ENCODE data around the gene GRB2.
"Not testable (repeated sequence)": the region's sequence is repeated elsewhere in the genome, so short reads cannot be mapped to it uniquely, and the experiment has no call there.

GRB2 gene

DNA sequence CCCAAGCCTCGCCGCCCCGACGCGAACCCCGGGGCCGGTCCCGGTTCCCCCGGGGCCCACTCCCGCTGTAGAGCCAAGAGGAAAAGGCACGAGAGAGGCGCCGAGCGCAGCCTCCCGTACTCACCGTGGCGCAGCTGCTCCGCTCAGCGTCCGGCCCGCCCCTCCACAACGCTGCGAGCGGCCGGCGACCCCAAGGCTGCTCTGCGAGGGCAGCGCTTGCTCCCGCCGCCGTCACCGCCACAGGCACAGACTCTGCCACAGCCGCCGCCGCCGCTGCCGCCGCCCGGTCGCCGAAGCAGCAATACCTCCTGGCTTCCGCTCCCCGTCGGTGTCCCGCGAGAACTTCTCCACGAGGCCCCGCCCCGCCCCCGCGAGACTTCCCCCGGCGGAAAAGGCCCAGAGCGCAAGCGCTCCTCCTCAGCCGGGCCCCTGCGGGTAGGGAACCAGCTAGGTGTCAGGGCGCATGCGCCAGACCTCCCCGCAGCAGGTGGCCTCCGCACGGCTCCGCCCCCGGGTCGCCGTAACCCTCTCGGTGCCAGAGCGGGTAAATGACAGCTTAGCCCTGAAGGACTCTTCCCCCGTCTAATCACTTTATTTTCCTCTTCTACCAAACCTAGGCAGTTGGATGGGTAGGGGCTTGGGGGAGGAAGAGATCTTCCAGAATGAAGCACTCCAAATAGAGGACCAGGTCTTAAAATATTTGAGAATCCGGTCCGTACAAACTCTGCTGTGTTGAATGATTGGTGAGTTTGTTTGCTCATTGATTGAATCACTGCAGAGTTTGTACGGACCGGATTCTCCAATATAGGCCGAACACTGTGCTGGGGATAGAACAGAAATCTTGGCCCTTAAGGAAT lies at the start of gene GRB2:
Gene GRB2, minus strand, starts transcription at position 314 of the 857 bp plus-strand sequence. CDS start 12,050 bp downstream, outside the sequence.
- DNase-seq: peak; percentile 99 to 100 (median 99)

- DNase-seq: not testable (repeated sequence)
Measured at GRCh38 chr17:75454672-75455071, 49.2 kb upstream of the GRB2 start.

DNA sequence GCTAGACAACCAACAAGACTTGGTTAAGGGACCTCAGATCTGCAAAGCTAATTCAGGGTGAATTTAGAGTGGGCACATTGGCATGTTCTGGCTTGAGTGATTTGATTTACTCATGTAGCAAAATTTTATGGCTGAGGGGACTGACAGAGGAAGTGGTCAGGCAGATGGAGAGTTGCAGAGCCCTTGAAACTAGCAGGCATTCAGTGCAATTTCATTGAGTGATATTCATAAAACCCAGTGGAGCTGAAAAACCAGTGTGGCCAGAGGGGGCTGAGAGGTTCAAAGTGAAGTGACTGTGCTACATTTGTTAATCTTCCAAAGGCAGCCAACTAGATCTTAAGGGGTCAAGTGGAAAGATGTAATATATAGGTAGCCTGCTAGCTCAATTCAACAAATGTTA lies 48.7 kb upstream of the GRB2 start:
- no peak for DNase-seq

DNA sequence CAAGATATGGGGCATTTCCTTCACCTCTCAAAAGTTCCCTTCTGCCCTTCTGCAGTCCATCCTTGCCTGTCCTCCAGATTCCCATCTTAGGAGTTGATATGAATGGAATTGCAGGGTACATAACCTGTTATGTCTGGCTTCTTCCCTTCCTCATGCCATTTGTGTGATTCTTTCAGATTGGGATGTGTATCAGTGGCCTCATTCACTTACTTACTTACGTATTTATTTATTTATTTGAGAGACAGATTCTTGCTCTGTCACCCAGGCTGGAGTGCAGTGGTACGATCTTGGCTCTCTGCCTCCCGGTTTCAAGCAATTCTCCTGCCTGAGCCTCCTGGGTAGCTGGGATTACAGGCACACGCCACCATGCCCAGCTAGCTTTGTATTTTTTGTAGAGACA lies 44.8 kb upstream of the GRB2 start:
- DNase-seq: no peak

GRCh38 chr17:75447951-75448856 lies 42.7 kb upstream of the GRB2 start:
- no peak for DNase-seq

DNA sequence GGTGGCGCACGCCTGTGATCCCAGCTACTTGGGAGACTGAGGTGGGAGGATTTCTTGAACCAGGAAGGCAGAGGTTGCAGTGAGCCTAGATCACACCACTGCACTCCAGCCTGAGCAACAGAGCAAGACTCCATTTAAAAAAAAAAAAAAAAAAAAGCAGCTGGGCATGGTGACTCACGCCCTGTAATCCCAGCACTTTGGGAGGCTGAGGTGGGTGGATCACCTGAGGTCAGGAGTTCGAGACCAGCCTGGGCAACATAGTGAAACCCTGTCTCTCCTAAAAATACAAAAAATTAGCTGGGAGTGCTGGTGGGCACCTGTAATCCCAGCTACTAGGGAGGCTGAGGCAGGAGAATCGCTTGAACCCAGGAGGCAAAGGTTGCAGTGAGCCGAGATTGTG lies 40.4 kb upstream of the GRB2 start:
- not testable (repeated sequence) for DNase-seq

DNA sequence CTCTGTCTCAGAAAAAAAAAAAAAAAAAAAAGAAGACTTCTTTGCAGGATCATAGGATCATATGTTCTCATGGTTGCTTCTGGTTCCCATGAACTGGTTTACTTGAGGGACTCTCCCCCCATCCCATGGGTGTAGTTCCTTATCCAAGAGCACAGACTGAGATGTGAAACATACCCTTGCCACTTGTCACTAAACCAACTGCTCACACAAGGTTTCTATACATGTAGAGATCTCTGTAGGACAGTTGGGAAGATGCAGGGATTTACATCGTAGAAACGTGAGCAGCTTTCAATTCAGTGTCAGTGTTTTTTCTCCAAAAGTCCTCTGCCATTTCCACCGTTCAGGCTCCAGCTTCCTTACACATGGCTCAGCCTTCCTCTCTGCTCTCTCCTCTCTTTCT lies 39.8 kb upstream of the GRB2 start:
- no peak for DNase-seq

- no peak for DNase-seq
Measured at GRCh38 chr17:75442168-75443103, 37.0 kb upstream of the GRB2 start.

- DNase-seq: no peak
Measured at GRCh38 chr17:75440738-75441448, 35.4 kb upstream of the GRB2 start.

DNA sequence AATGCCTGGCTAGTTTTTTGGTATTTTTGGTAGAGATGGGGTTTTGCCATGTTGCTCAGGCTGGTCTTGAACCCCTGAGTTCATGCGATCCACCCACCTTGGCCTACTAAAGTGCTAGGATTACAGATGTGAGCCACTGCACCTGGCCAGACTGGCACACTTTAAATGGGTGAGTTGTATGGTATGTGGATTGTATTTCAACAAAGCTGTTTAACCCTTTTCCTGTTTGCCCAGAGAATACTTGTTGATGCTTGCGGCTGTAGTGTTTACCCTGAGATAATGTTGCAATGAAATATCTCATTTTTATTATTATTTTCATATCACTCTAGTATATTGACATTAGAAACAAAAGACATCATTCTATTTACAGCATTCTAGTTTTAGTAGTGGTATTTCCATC lies 33.8 kb upstream of the GRB2 start:
- no peak for DNase-seq

GRCh38 chr17:75437404-75437803 lies 31.9 kb upstream of the GRB2 start:
- DNase-seq: not testable (repeated sequence)

- DNase-seq: not testable (repeated sequence)
Measured at GRCh38 chr17:75434433-75434832, 29.0 kb upstream of the GRB2 start.

- DNase-seq: no peak
Measured at GRCh38 chr17:75433218-75433783, 27.8 kb upstream of the GRB2 start.

GRCh38 chr17:75430159-75430974 lies 24.9 kb upstream of the GRB2 start:
- no peak for DNase-seq

- DNase-seq: no peak
Measured at GRCh38 chr17:75428543-75429469, 23.3 kb upstream of the GRB2 start.

DNA sequence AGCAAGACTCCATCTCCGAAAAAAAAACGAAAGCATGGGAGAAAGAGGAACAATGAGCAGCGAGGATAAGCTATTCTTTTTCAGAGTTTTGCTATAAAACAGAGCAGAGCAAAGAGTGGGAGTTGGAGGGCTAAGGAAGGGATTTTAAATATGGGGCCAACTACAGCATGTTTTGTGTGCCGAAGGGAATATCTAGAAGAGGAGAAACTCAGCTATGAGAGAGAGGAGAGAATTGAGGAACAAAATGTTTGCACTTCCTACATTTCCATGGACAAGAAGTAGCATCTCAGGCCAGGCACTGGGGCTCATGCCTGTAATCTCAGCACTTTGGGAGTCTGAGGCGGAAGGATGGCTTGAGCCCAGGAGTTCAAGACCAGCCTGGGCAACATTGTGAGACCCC lies 13.1 kb upstream of the GRB2 start:
- no peak for DNase-seq

DNA sequence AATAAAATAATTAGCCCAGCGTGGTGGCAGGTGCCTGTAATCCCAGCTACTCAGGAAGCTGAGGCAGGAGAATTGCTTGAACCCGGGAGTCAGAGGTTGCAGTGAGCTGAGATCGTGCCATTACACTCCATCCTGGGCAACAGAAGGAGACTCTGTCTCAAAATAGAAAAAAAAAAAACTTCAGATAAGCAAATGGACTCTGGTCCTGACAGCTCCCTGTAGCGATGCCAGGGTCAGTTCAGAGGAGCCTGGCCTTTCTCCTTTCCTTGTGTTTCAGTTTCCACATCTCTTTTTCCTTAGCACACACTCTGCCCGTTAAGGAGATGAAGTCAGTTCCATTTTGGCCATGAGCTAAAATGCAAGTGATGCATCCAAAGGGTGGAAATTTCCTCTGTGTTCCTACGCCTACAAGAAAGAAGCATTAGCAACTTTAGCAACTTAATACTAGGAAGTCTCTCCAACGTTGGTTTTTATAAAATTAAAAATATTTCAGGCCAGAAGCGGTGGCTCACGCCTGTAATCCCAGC lies 11.6 kb upstream of the GRB2 start:
- no peak for DNase-seq

GRCh38 chr17:75416006-75416405 lies 10.5 kb upstream of the GRB2 start:
- no peak for DNase-seq

DNA sequence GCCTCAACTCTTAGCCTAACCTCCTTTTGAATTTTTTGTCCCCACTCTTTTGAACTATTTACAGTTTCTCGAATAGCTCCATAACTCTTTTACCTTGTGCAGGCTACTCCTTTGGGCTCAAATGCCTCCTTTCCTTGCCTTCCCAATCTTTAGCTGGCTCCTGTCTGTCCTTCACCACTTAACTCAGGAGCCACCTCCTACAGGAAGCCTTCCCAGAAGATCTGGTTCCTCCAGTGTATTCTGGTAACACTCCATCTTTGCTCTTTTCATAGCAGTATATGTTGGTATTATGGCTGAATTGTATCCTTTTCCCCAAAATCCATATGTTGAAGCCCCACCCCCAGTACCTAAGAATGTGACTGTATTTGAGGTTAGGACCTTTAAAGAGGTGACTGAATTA lies 9.0 kb upstream of the GRB2 start:
- no peak for DNase-seq
